GM21529 (cell line): ENCODE results near the gene OR10G7.
"Not testable (repeated sequence)": the region's sequence is repeated elsewhere in the genome, so short reads cannot be mapped to it uniquely, and the experiment has no call there.

ENCODE experiments used
- ATAC-seq: cut with Tn5 transposase; IDR thresholded peaks from one replicate; pipeline ENCODE4 v1.9.1; 2021; ENCODE audit not compliant: unreplicated experiment

The OR10G7 gene

DNA sequence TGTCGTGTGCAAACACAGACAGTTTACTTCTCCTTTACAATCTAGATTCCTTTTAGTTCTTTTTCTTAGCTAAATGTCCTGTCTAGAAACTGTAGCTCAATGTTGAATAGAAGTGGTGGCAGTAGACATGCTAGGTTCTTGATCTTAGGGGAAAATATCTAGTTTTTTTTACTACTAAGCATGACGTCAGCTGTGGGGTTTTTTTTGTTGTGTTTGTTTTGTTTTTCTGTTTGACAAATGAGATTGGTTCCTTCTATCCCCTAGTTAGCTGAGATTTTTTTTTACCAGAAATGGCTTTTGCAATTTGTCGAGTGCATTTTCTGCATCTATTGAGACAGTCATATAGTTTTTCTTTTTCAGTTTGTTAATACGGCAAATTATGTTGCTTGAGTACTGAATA, 2.3 kb upstream of the OR10G7 start:
- no peak for ATAC-seq

DNA sequence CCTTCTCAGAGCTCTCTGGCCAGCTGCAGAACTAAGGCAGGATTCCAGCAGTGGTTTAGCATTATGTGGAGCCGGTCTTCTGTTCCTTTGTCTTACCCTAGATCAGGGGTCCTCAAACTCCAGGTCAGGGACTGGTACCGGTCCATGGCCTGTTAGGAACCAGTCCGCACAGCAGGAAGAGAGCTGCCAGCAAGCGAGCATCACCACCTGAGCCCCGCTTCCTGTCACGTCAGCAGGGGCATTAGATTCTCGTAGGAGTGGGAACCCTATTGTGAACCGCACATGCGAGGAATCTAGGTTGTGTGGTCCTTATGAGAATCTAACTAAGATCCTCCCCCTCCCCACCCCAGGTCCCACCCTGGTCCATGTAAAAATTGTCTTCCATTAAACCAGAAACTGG, 1.6 kb downstream of the OR10G7 start:
- ATAC-seq: no peak

DNA sequence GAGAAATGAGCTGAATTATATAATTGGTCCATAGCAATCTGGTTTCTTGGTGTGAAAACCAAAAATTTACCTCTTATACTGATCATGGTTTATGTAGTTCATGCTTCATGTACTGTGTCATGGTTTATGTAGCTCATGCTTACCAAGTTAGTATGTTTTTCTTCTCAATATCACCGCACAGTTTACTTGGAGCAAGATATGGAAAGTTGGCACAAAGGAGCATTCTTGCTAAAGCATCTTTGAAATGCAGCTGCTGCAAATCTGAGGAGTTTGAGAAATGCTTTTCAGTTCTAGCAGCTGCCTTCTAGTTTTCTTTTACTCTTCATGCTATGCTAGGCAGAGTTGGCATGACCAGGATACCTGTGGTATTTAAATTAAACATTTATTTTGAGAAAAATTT, 4.5 kb downstream of the OR10G7 start:
- no peak for ATAC-seq

DNA sequence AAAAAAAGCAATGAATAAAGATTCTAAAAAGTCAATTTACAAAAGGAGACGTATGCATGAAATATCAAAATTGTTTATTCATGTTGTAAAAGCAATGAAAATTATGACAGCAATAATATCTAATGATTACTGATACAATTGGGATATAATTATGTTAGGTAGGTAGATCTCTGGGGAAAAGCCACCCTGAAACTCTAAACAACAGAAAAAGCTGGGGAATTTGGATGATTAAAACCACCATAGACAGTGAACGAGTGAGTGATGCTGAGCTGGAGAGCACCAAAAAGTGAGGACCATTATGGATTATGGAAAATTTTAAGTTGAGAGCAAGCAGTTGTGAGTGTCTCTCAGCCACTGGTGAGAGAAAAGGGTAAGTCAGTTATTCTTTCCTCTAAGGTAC, 14.6 kb downstream of the OR10G7 start, which contains the start of gene OR10G8:
Gene OR10G8 (plus strand): TSS at position 301 of the 400 bp plus-strand sequence. CDS start 2,825 bp downstream, outside the sequence.
- no peak for ATAC-seq

DNA sequence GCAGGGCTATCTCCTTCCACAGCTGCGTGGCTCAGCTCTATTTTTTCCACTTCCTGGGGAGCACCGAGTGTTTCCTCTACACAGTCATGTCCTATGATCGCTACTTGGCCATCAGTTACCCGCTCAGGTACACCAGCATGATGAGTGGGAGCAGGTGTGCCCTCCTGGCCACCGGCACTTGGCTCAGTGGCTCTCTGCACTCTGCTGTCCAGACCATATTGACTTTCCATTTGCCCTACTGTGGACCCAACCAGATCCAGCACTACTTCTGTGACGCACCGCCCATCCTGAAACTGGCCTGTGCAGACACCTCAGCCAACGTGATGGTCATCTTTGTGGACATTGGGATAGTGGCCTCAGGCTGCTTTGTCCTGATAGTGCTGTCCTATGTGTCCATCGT, 25.3 kb downstream of the OR10G7 start:
- ATAC-seq: not testable (repeated sequence)

DNA sequence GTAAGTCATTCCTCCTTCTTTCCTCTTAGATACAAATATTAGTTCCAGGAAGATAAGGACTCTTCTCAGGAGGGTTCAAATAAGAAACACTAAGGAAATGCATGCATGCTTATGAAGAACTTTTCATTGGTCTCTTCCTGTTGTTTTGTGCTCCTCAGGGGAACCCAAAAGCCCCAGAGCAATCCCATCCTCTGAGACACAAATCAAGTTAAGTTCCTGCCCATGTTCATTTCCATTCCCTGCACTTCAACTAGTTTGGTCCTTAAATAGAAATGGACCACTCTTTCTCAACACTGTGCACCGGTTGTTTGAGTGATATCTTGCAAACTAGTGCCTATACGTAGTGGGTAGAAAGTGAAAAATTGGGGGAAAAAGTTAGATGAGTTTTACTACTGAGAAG, 28.4 kb downstream of the OR10G7 start, which contains the start of gene OR10G4:
Gene OR10G4 (plus strand): TSS at position 301 of the 400 bp plus-strand sequence. CDS start 2,578 bp downstream, outside the sequence.
- ATAC-seq: no peak

DNA sequence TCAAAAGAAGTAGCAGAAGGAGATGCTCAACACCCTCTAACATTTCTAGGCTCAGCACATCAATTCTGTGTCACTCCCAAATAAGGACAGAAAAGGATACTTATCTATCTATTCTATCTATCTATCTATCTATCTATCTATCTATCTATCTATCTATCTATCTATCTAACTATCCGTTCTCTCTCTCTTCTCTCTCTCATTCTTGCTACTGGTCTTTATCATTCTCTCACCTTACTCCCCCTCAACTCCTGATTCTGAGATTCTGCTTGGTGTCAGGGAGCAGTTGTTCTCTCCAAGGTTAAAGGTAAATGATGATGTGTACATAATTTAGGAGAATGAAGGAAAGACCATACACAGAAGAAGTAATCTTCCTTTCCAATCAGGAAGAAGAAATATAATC, 46.0 kb downstream of the OR10G7 start, which contains the start of gene OR10G6:
Gene OR10G6 (minus strand): TSS at position 43 of the 400 bp plus-strand sequence. CDS start 0 bp downstream, at position 43.
- no peak for ATAC-seq
